ENCODE data around the gene LCA5.
"Not testable (repeated sequence)": the region's sequence is repeated elsewhere in the genome, so short reads cannot be mapped to it uniquely, and the experiment has no call there.

Gene LCA5

GRCh38 chr6:79536954-79537747, at the start of gene LCA5:
LCA5 (minus strand) TSS chr6:79537430; CDS start chr6:79518894, 18,536 bp downstream.
- Histone ChIP-seq H3K36me3 (ENCODE audit: insufficient read depth, low read length) (no peaks in the 10 kb centered on the region), H2AFZ (ENCODE audit: low read depth, low read length) (peak within 1 kb of the TSS; percentile 68), H3K4me3 (ENCODE audit: low read length) (peak within 1 kb of the TSS; percentile 94), H3K4me1 (ENCODE audit: insufficient read depth, low read length) (peaks cover 17% of the 10 kb centered on the region), H3K27me3 (ENCODE audit: insufficient read depth, low read length) (no peaks in the 10 kb centered on the region), H3K9me3 (ENCODE audit: low read length) (no peaks in the 10 kb centered on the region)

DNA sequence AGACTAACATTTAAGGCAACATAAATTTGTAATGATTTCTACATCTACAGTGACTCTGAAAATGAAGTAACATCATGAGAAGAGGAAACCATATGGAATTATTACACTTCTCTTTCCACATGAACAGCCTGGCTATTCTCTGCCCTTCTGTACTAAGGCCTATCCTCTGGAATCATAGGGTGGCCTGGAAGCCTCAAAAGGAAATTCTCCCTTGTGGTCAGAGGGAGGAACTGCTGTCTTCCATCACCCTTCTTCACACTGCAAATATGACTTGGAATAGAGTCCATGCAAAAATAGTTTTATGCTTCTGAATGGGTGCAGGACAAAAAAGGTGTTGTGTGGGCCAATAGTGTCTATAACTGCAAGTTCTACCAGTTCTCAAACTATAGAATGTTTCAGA, 49.3 kb upstream of the LCA5 start:
- Histone ChIP-seq H3K9me3 (ENCODE audit: low read length) (no peaks in the 10 kb centered on the region), H3K4me3 (ENCODE audit: low read length) (no peak overlapping the region), H3K27me3 (ENCODE audit: insufficient read depth, low read length) (no peaks in the 10 kb centered on the region), H3K4me1 (ENCODE audit: insufficient read depth, low read length) (no peaks in the 10 kb centered on the region), H3K36me3 (ENCODE audit: insufficient read depth, low read length) (no peaks in the 10 kb centered on the region), H2AFZ (ENCODE audit: low read depth, low read length) (no peak overlapping the region)

- Histone ChIP-seq H3K9me3 (ENCODE audit: low read length) (no peaks in the 10 kb centered on the region), H2AFZ (ENCODE audit: low read depth, low read length) (no peak overlapping the region), H3K4me3 (ENCODE audit: low read length) (no peak overlapping the region), H3K4me1 (ENCODE audit: insufficient read depth, low read length) (no peaks in the 10 kb centered on the region), H3K27me3 (ENCODE audit: insufficient read depth, low read length) (no peaks in the 10 kb centered on the region), H3K36me3 (ENCODE audit: insufficient read depth, low read length) (no peaks in the 10 kb centered on the region)
These were observed 47.1 kb upstream of the LCA5 start for GRCh38 chr6:79584332-79584731.

GRCh38 chr6:79577926-79578325, 40.7 kb upstream of the LCA5 start:
- H3K36me3 ChIP-seq (ENCODE audit: insufficient read depth, low read length); H2AFZ ChIP-seq (ENCODE audit: low read depth, low read length); H3K27me3 ChIP-seq (ENCODE audit: insufficient read depth, low read length); H3K9me3 ChIP-seq (ENCODE audit: low read length); H3K4me3 ChIP-seq (ENCODE audit: low read length): not testable (repeated sequence)
- peaks cover 12% of the 10 kb centered on the region for H3K4me1 ChIP-seq (ENCODE audit: insufficient read depth, low read length)

DNA sequence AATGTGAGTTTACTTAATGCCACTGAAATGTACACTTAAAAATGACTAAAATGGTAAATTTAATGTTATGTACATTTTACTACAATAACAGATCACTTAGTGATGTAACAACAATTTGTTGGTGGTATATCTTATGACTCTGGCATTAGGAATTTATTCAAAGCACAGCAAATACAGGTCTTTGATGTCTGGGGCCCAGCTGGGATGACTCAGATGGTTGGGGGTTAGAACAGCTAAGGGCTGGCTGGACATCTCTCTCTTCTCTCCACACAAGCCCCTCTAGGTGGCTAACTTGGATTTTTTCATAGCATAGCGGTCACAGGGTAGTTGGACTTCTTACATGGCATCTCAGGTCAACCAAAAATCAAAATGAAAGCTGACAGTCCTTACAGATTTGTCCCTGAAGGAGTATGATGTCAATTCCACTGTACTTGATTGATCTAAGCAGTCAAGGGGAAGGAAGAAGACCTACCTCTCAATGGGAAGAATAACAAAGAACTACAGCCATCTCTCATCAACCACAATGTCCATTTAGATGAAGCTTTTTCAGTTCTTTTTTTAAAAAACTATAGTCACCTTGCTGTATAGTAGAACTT, 37.5 kb upstream of the LCA5 start:
- peaks cover 12% of the 10 kb centered on the region for H3K4me1 ChIP-seq (ENCODE audit: insufficient read depth, low read length)
- no peaks in the 10 kb centered on the region for H3K9me3 ChIP-seq (ENCODE audit: low read length)
- H2AFZ ChIP-seq (ENCODE audit: low read depth, low read length): no peak overlapping the region
- H3K4me3 ChIP-seq (ENCODE audit: low read length): no peak overlapping the region
- H3K36me3 ChIP-seq (ENCODE audit: insufficient read depth, low read length): no peaks in the 10 kb centered on the region
- H3K27me3 ChIP-seq (ENCODE audit: insufficient read depth, low read length): no peaks in the 10 kb centered on the region

DNA sequence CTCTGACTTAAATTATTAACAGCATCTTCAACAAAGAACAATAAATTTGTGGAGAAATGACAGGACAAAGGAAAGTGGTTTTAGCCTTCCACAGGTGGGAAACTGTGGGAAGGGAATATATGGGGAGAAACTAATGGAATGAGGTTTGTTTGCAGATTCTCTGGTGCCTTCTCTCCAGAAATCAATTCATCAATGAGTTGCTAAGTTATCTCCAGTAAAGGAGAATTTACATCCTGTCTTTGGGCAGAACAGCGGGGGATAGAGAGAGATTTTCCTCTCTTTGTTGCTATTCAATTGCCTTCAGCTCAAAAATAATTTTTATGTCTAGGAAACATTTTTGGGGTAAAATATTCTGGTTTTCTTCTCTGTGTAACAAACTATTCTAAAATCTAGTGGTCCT, 36.9 kb upstream of the LCA5 start:
- Histone ChIP-seq H3K36me3 (ENCODE audit: insufficient read depth, low read length) (no peaks in the 10 kb centered on the region), H3K4me3 (ENCODE audit: low read length) (no peak overlapping the region), H3K9me3 (ENCODE audit: low read length) (no peaks in the 10 kb centered on the region), H3K4me1 (ENCODE audit: insufficient read depth, low read length) (peaks cover 12% of the 10 kb centered on the region), H3K27me3 (ENCODE audit: insufficient read depth, low read length) (no peaks in the 10 kb centered on the region), H2AFZ (ENCODE audit: low read depth, low read length) (no peak overlapping the region)

- Histone ChIP-seq H3K4me3 (ENCODE audit: low read length) (no peak overlapping the region), H3K9me3 (ENCODE audit: low read length) (no peaks in the 10 kb centered on the region), H2AFZ (ENCODE audit: low read depth, low read length) (no peak overlapping the region), H3K36me3 (ENCODE audit: insufficient read depth, low read length) (no peaks in the 10 kb centered on the region), H3K4me1 (ENCODE audit: insufficient read depth, low read length) (peaks cover 12% of the 10 kb centered on the region), H3K27me3 (ENCODE audit: insufficient read depth, low read length) (no peaks in the 10 kb centered on the region)
These were observed 33.8 kb upstream of the LCA5 start for GRCh38 chr6:79571030-79571367.

GRCh38 chr6:79570129-79571029, 33.1 kb upstream of the LCA5 start:
- H3K36me3 ChIP-seq (ENCODE audit: insufficient read depth, low read length): no peaks in the 10 kb centered on the region
- H3K4me3 ChIP-seq (ENCODE audit: low read length): no peak overlapping the region
- H3K27me3 ChIP-seq (ENCODE audit: insufficient read depth, low read length): no peaks in the 10 kb centered on the region
- no peak overlapping the region for H2AFZ ChIP-seq (ENCODE audit: low read depth, low read length)
- no peaks in the 10 kb centered on the region for H3K9me3 ChIP-seq (ENCODE audit: low read length)
- peaks cover 12% of the 10 kb centered on the region for H3K4me1 ChIP-seq (ENCODE audit: insufficient read depth, low read length)

DNA sequence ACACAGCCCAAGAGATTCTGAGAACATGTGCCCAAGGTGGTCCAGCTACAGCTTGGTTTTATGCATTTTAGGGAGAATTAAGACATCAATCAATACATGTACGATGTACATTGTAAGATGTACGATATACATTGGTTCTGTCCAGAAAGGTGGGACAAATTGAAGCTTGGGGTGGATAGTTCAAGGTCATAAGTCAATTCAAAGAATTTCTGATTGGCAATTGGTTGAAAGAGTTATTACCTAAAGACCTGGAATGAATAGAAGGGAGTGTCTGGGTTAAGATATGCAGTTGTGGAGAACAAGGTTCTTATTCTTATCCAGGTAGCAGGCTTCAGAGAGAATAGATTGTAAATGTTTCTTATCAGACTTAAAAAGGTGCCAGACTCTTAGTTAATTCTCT, 31.8 kb upstream of the LCA5 start:
- peaks cover 12% of the 10 kb centered on the region for H3K4me1 ChIP-seq (ENCODE audit: insufficient read depth, low read length)
- no peak overlapping the region for H2AFZ ChIP-seq (ENCODE audit: low read depth, low read length)
- H3K36me3 ChIP-seq (ENCODE audit: insufficient read depth, low read length): no peaks in the 10 kb centered on the region

DNA sequence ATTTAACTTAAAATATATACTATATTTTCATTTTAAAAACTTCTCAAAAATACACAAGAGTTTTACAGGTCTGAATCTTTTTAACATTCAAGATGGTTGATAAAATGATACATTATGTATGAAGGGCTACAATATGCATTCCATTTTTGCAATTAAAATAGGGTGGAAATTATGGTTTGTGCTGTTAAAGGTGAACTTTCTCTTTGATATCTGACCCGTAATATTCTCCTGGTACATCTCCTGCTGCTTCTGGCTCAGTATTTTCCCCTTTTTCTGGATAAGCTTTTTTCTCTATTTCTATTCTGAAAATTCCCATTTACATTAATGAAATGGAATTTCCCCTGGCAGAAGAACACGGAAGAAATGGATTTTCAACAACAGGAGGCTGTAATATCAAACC, 27.4 kb upstream of the LCA5 start:
- Histone ChIP-seq H3K9me3 (ENCODE audit: low read length) (peaks cover 2% of the 10 kb centered on the region), H3K4me3 (ENCODE audit: low read length) (no peak overlapping the region), H3K27me3 (ENCODE audit: insufficient read depth, low read length) (no peaks in the 10 kb centered on the region), H3K4me1 (ENCODE audit: insufficient read depth, low read length) (peaks cover 6% of the 10 kb centered on the region), H3K36me3 (ENCODE audit: insufficient read depth, low read length) (no peaks in the 10 kb centered on the region), H2AFZ (ENCODE audit: low read depth, low read length) (no peak overlapping the region)

More for the DNA sequence above, 31.8 kb upstream of the LCA5 start:
- Histone ChIP-seq H3K9me3 (ENCODE audit: low read length) (no peaks in the 10 kb centered on the region), H3K27me3 (ENCODE audit: insufficient read depth, low read length) (no peaks in the 10 kb centered on the region), H3K4me3 (ENCODE audit: low read length) (no peak overlapping the region)

DNA sequence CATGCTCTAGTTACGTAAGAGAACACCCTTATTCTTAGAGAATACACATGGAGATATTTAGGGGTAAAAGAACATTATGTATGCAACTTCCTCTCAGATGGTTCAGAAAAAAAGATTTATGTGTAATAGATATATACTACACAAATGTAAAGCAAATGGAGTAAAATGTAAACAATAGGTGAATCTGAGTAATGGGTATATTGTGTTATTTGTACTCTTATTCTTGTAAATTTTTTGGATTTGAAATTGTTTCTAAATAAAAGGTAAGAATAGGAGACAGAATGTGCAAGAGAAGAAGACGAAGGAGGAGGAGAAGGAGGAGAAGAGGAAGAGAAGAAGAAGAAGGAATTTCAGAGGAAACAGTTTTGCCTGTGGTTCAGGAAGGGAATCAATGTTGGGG, 22.5 kb upstream of the LCA5 start:
- Histone ChIP-seq H3K4me1 (ENCODE audit: insufficient read depth, low read length) (peaks cover 2% of the 10 kb centered on the region), H3K27me3 (ENCODE audit: insufficient read depth, low read length) (no peaks in the 10 kb centered on the region), H3K36me3 (ENCODE audit: insufficient read depth, low read length) (no peaks in the 10 kb centered on the region), H3K4me3 (ENCODE audit: low read length) (no peak overlapping the region), H3K9me3 (ENCODE audit: low read length) (peaks cover 2% of the 10 kb centered on the region), H2AFZ (ENCODE audit: low read depth, low read length) (no peak overlapping the region)

DNA sequence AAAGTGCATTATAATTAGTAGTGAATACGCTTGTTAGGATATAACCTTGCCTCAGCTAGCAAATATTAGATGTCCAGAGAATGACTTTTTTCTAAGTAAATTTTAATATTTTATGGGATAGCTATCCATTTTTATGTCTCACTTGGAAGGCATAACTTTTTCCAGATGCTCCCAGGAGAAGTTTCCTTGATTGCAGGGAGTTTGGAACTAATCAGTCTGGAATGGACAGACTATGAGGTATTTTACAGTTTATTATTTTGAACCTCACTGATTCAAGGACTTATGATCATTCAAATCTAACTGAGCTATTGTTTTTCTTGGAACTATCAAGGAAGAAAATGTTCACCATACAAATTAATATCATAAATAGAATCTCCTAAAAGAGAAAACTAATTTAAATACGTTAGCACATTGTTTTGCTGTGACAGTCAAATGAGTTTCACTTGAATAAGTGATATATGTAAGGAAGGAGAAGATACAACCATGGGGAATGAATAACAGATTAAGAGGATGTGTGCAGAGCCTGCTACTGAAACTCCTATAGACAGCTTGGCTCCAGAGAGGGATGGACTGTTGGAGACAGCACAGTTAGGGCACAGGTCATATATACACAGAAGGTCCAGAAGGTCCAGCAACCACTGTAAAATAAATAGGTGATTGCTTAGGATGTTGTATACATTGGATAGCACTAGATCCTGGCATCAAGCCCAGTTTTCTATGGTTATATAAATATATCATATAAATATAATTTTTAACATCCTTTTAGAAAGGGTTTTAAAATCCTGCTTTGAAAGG, 20.6 kb upstream of the LCA5 start:
- H3K4me1 ChIP-seq (ENCODE audit: insufficient read depth, low read length): peaks cover 6% of the 10 kb centered on the region
- H3K4me3 ChIP-seq (ENCODE audit: low read length): no peak overlapping the region
- H3K27me3 ChIP-seq (ENCODE audit: insufficient read depth, low read length): no peaks in the 10 kb centered on the region
- no peaks in the 10 kb centered on the region for H3K36me3 ChIP-seq (ENCODE audit: insufficient read depth, low read length)
- no peak overlapping the region for H2AFZ ChIP-seq (ENCODE audit: low read depth, low read length)
- H3K9me3 ChIP-seq (ENCODE audit: low read length): peaks cover 2% of the 10 kb centered on the region
